Panc1 (cell line): ENCODE results near the gene PTGDR2.

ENCODE experiments used
- SIN3A ChIP-seq: IDR thresholded peaks from 2 replicates; pipeline ENCODE4 v1.6.1; 2012; ENCODE audit warnings: low read depth, mild to moderate bottlenecking, low read length, moderate library complexity, borderline replicate concordance; ENCODE audit not compliant: insufficient read depth
- TCF7L2 ChIP-seq: IDR thresholded peaks from 2 replicates; pipeline ENCODE4 v1.6.1; 2011; ENCODE audit warnings: mild to moderate bottlenecking, low read depth, low read length, inconsistent platforms
- TF ChIP-seq, protein P1 (sequence below): fragments of 450-650 bp; IDR thresholded peaks from 2 replicates; pipeline ENCODE4 v1.5.1; 2017; ENCODE audit warnings: mild to moderate bottlenecking

DNA sequence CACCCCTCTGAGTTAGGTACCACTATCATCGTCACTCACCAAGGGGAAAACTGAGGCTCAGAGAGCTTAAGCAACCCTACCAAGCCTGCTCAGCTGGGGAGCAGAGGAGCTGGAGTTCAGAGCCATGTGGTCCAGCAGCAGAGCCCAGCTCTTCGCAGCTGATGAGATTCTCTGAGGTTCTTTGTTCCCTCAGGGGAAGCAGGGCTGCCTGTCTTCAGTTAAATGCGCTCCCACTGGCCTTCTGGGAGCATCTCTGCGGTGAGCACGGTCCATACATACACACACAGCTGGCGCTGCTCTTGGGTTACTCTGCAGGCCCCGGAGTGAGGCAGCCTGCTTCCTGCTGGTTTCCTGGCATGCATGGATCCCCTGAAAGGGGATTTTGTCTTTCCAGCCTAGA is 5.2 kb upstream of the PTGDR2 start:
- TF ChIP-seq, protein P1, sequence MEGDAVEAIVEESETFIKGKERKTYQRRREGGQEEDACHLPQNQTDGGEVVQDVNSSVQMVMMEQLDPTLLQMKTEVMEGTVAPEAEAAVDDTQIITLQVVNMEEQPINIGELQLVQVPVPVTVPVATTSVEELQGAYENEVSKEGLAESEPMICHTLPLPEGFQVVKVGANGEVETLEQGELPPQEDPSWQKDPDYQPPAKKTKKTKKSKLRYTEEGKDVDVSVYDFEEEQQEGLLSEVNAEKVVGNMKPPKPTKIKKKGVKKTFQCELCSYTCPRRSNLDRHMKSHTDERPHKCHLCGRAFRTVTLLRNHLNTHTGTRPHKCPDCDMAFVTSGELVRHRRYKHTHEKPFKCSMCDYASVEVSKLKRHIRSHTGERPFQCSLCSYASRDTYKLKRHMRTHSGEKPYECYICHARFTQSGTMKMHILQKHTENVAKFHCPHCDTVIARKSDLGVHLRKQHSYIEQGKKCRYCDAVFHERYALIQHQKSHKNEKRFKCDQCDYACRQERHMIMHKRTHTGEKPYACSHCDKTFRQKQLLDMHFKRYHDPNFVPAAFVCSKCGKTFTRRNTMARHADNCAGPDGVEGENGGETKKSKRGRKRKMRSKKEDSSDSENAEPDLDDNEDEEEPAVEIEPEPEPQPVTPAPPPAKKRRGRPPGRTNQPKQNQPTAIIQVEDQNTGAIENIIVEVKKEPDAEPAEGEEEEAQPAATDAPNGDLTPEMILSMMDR = no peak
- TF ChIP-seq SIN3A (no peak), TCF7L2 (no peak)
